HG03103 (cell line): ENCODE data around the gene CNST.
"Not testable (repeated sequence)": the region's sequence is repeated elsewhere in the genome, so short reads cannot be mapped to it uniquely, and the experiment has no call there.

Experiments
- ATAC-seq: cut with Tn5 transposase; IDR thresholded peaks from one replicate; pipeline ENCODE4 v1.9.1; 2021; ENCODE audit warnings: low read depth; ENCODE audit not compliant: unreplicated experiment

CNST gene

DNA sequence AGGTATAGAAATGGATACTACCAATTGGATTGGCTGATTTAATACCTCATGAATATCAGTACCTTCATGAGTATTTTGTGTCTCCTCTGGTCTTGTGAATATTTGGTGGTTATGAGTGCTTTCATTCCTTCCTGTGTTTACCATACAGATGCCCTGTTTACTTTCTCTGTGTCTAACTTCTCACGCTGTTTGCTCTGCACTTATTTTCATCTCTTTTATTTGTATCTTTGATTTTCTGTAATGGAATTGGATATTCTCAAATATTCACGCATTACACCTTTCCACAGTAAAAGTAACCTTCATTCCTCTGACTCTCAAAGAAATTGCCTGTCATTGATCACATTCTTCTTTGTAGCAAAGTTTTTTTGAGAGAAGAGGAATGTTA is 16.8 kb downstream of the CNST start:
- no peak for ATAC-seq

DNA sequence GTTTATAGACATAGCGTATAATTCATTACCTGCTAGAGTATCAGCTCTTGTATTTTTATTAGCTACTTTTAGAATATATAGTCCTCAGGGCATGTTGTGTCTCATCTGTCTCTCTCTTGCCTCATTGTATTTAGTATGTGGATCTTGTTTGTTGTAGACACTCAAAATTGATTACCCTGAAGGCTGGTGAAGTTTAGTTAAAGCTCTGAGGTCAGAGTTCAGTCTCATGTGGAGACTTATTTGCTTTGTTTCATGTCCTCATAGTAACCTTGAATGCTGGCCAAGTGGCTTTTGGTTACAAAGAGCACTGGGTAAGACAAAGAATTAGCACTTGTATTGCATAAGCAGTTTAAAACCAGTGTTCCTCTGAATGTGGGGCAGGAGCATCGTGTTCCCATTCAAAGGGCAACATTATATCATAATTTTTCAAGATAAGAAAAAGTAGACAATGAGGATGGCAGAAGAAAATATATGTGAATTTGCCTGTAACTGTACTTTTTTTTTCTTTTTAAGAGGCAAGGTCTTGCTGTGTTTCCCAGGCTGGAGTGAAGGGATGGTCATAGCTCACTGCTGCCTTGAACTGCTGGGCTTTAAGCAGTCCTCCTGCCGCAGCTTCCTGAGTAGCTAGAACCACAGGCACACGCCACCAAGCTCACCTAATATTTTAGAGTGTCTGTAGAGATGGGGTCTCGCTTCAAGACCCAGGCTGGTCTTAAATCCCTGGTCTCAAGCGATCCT is 17.4 kb downstream of the CNST start:
- ATAC-seq = no peak

DNA sequence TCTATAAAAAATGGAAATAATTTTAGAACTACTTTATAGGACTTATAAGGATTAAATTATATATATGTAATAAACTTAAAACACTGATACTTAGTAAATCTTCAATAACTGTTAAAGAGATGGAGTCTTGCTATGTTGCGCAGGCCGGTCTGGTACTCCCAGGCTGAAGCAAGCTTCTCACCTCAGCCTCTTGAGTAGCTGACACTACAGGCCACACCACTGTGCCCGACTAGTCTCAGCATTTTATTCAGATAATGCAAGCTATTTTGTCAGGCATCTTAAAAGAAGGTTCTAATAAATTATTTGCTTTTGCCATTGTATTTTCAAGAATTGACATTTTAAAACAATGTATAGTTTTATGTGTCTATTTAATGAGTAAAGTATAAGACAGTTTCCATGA is 20.8 kb downstream of the CNST start:
- ATAC-seq = no peak

DNA sequence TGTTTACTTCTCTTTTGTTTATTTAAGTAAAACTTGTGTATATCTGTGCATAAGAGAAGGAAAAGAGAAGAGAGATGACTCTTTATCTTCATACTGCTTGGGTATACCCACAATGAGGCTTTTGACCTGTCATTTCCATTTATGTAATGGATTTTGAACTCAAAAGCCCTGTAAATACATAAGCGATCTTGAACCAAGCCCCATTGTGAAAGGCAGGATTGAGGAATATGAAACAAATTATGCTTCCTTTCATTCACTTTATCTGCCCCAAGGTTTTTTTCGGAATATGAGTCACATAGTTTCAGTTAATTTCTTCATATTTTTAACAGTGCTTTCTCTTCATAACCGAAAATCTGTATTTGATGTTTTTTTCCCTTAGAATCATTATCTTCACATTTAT is 21.4 kb downstream of the CNST start:
- no peak for ATAC-seq

DNA sequence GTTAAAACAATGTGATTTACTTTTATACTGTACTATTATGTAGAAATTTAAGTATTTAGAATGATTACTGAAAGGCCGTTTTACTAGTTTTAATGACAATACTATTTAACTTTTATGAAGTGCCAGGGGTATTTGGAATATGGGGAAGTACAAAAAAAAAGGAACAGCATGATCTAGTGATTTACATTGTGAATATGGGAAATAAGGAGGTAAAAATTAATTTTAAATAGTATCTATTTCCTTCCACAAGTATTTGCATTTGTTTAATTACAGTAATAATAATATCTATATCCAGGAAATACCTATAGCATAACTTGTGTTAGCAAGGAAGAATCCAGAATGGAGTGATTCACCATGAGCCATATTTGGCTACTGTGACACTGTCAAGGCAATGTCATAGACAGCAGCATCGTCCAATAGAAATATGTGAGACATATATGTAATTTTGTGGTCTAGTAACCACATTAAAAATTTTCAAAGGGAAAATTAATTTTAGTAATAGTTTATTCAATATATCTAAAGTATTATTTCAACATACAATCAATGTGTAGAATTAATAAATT is 22.0 kb downstream of the CNST start:
- ATAC-seq = no peak

DNA sequence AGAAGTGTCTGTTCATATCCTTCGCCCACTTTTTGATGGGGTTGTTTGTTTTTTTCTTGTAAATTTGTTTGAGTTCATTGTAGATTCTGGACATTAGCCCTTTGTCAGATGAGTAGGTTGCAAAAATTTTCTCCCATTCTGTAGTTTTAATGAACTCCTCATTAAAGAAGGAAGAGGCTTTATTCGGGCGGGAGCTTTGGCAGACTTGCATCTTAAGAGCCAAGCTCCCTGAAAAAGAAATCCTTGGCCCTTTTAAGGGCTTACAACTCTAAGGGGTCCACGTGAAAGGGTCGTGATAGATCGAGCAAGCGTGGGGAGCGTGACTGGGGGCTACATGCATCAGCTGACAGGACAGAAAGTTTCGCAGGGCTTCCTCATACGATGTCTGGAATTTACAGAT is 23.7 kb downstream of the CNST start:
- ATAC-seq = not testable (repeated sequence)

DNA sequence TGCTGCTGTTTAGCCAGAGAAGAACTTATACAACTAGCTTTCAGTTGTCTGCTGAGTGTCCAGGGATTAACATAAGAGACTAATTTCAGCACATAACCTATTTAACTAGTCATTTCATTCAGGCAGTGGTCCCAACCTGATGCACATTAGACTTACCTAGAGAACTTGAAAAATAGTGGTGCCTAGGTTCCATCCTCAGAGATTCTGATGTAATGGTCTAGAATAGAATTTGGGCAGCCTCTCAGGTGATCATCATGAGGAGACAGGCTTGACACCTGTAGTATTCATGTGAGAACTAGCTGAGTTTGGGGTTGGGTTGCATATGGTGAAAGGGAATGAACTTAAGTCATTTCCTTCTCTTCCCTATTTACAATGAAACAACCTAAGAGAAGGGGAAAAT is 24.8 kb downstream of the CNST start:
- ATAC-seq = peak; percentile 18

DNA sequence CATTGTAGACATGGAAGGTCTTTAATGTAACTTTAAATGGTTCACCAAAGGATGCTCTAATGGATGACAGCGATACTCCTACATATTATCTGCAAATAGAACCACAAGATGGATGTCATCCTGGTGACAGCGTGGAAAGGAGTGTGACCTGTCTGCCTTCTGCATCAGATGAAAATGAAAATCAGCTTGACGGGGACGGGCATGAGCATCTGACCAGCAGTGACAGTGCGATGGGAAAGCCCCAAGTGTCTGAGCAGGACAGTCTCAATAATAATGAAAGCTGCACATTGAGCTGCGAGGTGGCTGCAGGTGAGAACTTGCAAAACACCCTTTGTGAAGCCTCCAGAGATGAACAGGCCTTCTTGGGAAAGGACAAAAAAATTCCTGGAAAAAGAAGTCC is 25.2 kb downstream of the CNST start:
- peak; percentile 92 for ATAC-seq

DNA sequence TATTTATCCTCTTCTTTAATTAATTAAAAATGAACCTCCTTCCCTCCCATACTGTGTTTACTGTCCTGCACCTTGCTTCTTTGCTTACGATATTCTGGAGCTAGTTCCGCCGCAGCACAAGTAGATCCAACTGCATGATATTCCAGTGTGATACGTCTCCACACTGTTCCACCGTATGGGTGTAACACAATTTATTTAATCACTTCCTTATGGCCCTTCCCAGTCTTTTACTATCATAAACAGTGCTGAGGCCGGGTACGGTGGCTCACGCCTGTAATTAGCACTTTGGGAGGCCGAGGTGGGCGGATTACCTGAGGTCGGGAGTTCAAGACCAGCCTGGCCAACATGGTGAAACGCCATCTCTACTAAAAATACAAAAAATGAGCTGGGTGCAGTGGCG is 25.7 kb downstream of the CNST start:
- no peak for ATAC-seq

DNA sequence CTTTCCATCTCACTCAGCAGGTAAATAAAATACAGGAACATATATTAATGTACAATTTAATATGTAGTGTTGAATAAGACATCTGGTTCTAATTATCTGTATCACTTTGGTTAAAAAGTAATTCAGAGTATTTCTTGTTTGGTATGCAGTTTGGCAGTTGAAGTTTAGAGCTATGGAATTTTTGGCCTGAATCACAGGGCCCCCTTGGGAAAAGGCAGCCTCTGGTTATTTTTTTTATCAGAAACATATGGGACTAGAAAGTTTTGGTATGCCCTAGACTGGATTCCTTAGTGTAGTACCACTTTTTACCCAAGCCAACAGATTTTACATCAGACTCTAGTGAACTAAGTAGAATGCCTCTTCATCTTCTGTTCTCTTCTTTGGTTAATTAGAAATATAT is 26.4 kb downstream of the CNST start:
- no peak for ATAC-seq

DNA sequence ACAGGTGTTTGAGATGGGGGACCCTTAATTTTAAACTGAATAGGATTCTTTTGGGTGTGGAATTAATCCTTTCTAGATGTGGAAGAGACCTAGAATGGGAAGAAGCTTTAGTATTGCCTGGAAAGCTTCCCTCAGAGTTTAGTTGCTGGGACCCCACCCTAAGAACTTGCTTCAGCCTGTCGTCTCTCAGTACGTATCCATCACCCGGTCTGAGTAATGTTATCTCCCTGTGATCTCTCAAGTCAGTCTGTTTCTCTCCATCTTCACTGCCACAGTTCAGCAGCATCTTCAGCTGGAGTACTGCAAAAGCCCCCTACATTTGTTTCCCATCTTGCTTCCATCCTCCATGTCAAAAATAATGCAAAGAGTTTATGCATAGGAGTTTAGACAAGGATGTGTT is 28.9 kb downstream of the CNST start:
- ATAC-seq = no peak

DNA sequence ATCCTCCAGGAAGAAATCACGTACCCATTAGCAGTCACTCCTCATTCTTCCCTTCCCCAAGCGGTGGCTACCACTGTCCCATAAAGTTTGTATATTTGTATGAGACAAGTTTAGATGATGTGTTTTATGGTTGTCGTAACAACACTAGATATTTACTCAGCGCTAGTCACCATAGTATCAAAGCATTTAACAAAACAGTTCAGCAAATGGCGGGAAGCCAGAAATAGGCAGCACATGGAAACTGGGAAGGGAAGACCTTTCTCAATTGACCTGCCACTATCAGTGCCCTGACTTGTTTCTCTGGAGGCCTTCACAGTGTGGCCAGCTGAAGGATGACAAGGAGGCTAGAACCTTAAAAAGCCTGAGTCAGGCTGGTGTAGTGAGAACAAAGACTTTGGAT is 31.1 kb downstream of the CNST start:
- ATAC-seq = no peak

DNA sequence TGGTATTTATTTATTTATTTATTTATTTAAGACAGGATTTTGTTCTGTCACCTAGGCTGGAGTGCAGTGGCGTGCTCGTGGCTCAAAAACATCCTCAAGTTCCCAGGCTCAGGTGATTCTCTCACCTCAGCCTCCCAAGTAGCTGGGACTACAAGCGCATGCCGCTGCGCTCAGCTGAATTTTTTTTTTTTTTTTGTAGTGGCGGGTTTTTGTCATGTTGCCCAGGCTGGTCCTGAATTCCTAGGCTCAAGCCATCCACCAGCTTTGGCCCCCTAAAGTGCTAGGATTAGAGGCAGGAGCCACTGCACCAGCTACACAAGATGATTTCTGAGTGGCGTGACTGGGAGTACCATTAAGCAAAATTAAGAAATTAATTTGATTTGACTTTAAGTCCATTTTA is 31.7 kb downstream of the CNST start:
- ATAC-seq = no peak

DNA sequence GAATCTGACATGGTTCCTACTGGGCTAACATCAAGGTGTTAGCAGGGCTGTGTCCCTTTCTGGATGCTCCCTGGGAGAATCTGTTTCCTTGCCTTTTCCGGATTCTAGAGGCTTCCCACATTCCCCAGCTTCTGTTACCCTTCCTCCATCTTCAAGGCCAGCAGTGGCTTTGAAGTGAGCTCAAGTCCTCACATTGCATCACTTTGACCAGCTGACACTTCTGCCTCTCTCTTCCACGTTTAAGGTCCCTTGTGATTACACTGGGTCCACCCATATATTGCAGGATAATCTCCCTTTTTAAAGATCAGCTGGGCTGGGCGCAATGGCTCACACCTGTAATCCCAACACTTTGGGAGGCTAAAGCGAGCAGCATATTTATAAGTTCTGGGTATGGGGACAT is 33.1 kb downstream of the CNST start:
- ATAC-seq = no peak

DNA sequence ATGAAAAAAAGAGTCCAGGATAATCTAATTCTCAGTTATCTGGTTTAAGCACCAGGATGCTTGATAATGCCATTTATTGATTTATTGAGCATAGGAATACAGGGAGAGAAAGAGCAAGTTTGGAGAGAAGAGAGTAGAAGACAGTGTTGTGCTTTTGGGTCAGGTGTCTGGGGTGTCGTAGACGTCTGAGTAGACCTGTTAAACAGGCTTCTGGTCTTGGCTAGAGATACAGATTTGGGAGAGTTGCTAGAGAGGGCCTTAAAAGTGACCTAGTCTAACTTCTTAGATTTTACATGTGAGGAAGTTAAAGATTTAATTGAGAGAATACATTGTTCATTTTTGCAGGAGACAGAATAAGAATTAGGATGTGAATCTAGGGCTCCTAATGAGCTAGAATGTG is 34.3 kb downstream of the CNST start:
- no peak for ATAC-seq

DNA sequence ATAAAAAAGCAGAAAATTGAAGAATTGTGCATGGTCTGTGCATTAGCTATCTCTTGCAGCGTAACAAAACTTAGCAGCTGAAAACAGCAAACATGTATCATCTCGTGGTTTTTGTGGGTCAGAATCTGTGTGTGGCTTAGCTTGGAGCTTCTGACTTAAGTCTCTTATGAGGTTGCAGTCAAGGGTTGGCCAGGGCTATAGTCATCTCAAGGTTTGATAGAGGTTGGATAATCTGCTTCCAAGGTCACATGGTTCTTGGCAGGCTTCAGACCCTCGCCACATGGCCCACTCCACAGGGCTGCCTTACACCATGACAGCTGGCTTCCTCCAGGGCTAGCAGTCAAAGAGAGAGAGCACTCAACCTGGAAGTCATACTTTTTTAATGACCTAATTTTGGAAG is 35.9 kb downstream of the CNST start:
- ATAC-seq = no peak

DNA sequence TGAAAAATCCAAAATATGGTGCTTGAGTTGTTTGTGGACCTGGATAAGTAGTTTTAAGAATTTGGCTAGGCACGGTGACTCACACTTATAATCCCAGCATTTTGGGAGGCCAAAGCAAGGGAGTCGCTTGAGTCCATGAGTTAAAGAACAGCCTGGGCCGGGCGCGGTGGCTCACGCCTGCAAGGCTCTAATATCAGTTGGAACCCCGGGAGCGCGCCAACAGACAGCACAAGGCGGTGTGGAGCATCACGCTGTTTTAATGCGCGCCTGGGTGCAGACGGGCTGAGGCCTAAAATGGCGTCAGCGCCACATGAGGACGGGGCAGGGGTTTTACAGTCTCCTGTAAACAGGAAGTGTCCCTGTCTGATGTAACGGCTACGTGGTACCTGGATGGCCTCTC is 39.0 kb downstream of the CNST start:
- not testable (repeated sequence) for ATAC-seq

DNA sequence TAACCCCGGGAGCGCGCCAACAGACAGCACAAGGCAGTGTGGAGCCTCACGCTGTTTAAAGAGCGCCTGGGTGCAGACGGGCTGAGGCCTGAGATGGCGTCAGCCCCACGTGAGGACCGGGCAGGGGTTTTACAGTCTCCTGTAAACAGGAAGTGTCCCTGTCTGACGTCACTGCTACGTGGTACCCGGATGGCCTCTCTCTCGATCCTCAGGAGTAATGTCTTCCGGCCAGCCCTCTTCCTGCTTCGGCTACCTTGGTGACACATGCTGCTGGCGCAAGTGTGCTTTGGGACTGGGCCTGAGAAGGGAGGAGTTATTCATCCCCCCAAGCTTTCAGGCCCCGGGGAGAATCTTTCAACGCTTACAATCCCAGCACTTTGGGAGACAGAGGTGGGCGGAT is 41.2 kb downstream of the CNST start:
- ATAC-seq = no peak

DNA sequence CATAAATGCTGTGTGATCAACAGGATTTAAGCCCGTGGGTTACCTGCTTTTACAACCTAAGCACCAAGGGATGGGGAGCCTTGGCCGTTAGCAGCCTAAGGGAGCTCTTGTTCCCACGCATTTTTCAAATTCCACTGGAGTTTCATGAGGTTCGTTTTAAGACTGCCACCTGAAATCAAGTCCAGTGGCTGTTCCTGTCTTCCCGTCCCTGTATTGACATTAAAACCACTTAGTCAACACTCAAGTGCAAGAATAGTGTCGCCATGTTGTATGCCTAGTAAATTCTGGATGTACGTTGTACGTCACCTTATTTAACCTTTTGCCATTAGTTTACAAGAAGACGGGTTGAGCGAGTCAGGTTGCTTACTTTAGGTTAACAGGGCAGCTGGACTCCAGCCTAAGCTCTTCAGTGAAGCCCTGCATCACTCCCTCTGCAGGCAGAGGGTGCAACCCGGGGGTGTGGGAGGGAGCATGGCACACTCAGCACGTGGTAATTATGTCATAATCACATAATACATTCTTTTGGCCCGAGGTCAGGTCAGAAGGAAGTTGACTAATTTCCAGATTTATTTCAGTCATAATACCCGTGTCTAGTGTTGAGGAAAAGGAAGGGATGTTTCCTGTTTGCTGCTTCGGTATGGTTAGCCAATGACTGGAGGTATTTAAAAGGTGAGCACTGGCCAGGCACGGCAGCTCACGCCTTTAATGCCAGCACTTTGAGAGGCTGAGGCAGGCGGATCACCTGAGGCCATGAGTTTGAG is 42.5 kb downstream of the CNST start:
- ATAC-seq = peak; percentile 64

DNA sequence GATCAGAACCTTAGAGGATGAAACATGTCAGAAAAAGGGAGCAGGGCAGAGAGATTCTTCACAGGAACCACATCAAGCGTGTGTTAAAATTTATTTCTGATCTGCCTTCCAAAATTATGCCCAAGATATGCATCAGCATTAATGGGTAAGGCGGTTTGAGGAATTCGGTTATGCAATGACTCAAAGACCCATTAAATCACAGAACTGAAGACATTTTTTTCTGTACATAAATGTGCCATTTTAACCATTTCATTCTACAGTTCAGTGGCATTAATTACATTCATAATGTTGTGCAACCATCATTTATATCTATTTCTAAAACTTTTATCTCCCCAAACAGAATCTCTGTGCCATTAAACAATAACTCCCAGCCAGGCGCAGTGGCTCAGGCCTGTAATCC is 43.4 kb downstream of the CNST start:
- no peak for ATAC-seq

DNA sequence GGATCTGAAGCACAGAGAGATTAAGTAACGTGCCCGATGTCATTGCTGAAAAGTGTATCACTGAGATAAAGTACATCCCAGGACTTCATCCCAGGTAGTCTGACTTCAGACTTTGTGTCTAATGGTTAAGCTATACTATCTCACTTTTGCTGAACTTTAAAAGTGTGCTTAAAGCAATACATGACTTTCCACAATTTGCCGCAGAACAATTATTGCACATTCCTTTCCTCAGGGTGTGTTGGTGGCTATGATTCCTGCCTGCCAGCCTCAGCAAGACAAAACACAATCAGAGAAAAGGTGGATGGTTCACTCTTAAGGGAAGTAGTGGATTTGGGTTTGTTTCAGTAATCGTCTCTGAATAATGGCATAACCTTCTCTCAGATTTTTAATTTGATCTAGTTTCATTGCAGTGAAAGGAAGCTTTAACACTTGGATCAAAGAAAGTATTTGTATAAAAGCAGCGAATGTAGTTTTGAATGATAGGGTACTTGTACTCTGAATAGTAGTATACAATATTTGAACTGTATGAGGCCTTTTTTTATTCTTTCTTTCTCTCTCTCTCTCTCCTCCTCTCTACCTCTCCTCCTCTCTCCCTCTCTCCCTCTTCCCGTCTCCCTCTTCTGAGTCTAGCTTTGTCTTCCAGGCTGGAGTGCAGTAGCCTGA is 47.0 kb downstream of the CNST start:
- no peak for ATAC-seq

DNA sequence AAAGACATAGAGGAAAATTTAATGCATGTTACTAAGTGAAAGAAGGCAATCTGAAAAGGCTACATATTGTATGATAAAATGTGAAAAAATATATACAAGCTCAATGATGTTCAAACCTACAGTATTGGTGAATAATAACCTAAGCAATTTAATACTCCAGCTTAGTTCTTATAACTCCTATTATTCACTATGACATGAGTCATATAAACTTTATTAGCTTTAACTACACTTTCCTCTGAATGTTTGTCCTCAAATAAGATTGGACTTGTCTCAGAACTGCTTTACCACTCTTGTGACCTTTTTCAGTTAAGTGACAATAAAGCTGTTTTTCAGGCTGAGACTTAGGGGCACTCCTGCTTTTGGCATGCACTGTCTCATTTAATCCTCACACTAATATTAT is 50.9 kb downstream of the CNST start:
- no peak for ATAC-seq
